ENCODE data around the gene ZNF217.

- no peak for TF ChIP-seq CTCF (IDR thresholded peaks at IDR 0.05; ENCODE audit: poor library complexity)
- TF ChIP-seq EZH2 (IDR thresholded peaks at IDR 0.05; ENCODE audit: borderline replicate concordance): no peak
- TF ChIP-seq EZH2phosphoT487 (IDR thresholded peaks at IDR 0.05; ENCODE audit: low read depth, severe bottlenecking, unreplicated experiment): no peak
Observed at GRCh38 chr20:53575481-53576194, 18.0 kb downstream of the ZNF217 start.

All from hepatocyte (in vitro differentiated cells).